GM21619 (cell line): ENCODE measurements around the gene NELFB.
"Not testable (repeated sequence)": the region's sequence is repeated elsewhere in the genome, so short reads cannot be mapped to it uniquely, and the experiment has no call there.

Experiments
- ATAC-seq: cut with Tn5 transposase; IDR thresholded peaks from one replicate; pipeline ENCODE4 v1.9.1; 2021; ENCODE audit not compliant: unreplicated experiment

The NELFB gene

DNA sequence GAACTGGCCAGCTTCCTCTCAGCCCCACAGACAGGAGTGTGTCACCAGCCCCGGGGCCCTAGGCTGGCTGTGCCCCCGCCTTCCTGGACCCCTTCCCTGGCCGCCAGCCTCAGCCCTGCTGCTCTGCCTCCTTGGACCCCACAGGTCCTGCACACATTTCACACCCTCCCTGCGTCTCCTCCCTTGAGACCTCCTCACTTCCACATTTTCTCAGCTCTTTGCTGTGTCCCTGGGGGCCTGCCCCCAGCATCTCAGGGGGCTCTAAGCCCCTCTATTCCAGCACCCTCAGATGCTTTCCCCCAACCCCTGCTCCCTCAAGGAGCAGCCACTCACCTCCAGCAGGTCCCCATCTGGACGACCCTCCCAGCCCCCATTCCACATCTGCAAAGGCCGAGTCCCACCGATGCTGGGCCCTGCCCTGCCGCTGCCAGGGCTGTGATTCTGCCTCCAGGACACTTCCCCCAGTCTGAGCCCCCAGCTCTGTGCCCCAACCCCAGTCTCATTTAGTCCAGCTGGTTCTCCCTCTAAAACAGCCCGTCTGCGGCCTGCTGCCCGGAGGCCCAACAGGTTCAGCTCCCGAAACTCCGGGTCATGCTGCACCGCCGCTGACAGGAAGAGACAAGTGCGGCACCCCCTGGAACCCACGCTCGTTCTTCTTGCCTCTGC lies 20.2 kb upstream of the NELFB start:
- ATAC-seq, result no peak

DNA sequence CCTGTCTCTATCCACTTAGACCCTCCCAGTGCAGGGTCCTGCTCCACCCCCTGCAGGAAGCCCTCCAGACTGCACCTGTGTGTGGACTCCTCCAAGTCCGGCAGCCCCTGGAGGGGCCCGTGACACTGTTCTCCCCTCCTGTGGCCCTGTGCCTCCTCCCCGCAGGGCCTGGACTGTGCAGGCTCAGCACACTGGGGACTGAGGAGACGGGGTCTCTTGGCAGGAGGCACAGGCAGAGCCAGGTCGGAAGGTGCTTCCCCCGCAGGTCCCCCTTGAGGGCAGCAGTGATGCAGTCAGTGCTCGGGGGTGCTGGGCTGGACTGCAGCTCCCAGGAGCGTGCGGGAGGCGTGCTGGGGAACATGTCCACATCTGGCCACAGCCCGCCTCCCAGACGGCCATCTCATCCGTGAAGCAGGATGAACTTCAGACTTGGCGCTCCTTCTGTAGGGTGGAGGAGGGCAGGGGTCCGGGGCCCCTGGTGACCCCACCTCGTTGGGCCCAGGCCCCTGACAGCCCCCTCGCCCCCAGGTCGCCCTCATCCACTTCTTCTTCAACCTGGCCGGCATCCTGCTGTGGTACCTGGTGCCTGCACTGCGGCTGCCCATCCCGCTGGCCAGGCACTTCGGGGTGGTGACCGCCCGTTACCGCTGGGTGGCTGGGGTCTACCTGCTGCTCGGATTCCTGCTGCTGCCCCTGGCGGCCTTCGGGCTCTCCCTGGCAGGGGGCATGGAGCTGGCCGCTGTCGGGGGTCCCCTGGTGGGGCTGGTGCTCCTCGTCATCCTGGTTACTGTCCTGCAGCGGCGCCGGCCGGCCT lies 19.5 kb upstream of the NELFB start:
- no peak for ATAC-seq

DNA sequence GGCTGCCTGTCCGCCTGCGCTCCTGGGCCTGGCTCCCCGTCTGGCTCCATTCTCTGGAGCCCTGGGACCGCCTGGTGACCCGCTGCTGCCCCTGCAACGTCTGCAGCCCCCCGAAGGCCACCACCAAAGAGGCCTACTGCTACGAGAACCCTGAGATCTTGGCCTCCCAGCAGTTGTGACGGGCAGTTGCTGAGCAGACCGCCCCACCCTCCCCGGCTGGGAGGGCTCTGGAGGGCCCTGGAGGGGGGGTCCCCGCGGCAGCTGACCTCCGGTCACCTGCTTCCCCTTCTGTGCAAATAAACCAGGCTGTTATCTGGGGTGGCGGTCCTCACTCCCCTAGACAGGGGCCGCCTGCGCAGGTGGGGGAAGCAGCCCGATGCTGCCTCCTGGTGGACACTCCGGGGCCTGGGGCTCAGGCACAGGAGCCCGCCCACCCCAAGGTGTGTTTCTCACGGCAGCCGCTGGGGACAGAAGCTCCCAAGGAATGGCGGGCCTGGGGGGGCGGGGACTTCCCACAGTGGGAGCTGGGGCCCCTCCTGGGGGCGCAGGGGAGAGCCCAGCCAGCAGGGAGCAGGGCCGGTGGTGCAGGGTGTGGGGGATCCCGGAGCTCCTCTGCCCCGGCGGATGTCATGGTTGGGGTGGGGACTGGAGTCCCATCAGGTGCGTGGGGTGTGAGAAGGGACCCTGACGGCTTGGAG lies 18.7 kb upstream of the NELFB start:
- peak; percentile 22 for ATAC-seq

DNA sequence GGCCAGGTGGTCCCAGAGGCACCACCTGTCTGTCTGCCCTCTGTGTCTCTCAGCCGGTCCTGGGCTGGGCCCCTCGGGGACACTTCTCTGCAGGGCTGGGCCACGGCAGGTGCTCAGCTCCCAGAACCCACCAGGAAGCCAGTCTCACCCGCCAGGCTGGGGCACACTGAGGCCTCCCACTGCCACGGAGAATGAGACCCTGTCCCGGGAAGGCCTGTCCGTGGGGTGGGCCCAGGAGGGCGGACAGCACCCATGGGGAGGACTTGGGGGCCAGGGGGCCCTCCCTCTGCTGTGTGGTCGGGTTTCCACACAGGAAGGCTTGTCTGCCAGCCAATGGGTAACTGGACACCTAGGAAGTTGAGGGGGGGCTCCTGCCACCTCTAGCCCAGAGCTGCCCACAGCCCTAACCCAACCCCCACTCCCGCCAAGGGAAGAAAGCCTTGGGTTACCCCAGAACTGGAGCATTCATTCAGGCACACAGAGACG lies 18.1 kb upstream of the NELFB start:
- ATAC-seq, result no peak

DNA sequence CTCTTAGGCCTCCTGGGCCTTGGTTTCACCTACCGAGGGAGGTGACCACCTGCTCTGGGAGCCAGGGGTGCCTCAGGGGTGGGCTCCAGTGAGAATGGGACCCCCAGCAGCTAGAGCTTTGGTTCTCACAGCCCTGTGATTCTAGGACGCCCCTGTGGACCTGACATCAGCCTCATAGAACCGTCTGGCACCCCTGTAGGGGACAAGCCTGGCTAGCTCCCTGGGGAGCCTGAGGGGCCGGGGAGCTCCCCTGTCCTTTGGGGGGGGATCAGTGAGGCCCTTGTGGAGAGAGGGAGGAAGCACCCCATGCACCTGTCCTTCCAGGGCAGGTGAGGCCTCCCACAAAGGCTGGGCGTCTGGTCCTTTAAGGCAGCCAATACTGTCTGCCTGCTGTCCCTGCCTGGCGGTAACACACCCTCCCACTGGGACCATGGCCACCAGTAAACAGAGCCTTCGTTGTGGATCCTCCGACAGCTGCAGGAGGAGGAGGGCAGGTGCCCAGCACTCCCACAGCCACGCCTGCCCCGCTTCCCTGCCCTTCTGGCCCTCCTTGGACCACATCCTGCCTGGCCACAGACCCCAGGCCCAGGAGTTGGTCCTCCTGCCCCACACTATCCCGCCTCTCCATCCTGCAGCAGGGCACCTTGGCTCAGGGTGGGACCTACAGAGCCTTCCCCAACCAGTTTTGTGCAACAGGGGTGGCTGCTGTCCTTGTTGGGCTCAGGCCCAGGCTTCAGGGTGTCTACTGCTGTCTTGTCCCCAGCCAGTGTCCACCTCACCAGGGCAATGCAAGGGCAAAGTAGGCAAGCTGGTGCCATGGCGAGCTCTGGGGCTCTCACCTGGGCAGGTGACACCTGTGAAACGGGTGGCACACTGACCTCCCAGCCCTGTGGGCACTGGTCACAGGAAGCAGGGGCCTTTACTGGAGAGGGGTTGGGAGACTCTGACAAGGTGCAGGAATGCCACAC lies 17.1 kb upstream of the NELFB start:
- ATAC-seq, result no peak

DNA sequence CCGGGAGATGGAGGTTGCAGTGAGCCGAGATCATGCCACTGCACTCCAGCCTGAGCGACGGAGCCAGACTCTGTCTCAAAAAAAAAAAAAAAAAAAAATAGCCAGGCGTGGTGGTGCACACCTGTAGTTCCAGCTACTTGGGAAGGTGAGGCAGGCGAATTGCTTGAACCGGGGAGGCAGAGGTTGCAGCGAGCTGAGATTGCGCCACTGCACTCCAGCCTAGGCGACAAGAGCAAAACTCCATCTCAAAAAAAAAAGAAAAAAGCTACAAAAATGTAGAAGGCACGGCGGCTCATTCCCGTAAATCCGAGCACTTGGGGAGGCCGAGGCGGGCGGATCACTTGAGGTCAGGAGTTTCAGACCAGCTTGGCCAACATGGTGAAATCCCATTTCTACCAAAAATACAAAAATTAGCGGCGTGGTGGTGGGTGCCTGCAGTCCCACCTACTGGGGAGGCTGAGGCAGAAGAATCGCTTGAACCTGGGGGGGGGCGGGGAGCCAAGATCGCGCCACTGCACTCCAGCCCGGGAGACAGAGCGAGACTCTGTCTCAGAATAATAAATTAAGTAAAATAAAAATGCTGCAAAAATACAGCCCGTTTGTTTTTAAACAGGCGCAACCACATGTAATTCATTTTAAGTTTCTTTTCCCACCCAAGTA lies 15.5 kb upstream of the NELFB start:
- ATAC-seq, result not testable (repeated sequence)

DNA sequence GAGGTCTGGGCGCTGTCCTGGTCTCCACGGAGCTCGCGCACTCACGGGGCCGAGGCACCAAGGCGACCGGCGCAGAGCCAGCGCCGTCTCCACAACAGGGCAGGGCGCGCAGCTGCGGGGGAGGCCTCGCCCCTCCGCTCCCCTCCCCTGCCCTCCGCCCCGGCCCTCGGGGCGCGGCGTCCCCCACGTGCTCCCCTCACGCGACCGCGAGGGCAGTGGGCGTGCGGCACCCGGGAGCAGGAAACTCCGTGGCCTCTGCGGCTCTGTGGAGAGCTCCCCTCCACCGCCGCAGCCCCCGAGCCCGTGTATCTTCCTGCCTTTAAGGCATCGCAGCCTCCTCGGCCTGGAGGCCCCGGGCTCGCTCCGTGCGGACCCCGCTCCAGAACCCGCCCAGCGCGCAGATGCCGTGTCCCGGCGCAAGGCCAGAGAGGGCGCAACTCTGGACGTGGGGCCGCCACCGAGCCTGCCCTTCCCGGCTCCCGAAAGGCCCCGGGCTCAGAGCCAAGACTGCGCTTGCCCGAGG lies 14.7 kb upstream of the NELFB start:
- peak; percentile 23 for ATAC-seq

DNA sequence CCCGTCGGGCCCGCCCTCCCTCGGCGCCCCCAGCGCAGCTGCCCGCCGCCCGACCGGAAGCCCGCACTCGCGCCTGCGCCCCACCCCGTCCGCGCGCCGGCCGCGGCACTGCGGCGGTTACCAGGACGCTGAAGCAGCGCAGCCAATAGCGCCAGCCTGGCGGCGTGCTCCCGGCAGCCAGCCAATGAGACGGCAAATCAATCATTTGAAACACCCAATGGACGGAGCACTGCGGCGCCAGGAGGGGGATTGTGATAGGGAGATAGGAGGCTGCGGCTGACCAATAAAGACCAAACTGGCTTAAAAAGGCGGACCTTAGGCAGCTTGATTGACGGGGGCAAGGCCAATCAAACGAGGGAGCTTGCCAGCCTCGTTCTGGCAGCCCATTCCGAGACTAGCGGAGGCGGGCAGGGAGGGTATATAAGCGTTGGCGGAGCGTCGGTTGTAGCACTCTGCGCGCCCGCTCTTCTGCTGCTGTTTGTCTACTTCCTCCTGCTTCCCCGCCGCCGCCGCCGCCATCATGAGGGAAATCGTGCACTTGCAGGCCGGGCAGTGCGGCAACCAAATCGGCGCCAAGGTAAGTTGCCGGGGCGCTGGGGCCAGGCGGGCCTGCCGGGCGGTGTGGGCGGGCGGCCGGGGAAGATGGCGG lies 14.2 kb upstream of the NELFB start, which contains the start of gene TUBB4B:
TSS of gene TUBB4B (plus strand) at position 447 of the 649 bp plus-strand sequence. CDS start at position 521, 74 bp downstream.
- ATAC-seq, result peak; percentile 67

DNA sequence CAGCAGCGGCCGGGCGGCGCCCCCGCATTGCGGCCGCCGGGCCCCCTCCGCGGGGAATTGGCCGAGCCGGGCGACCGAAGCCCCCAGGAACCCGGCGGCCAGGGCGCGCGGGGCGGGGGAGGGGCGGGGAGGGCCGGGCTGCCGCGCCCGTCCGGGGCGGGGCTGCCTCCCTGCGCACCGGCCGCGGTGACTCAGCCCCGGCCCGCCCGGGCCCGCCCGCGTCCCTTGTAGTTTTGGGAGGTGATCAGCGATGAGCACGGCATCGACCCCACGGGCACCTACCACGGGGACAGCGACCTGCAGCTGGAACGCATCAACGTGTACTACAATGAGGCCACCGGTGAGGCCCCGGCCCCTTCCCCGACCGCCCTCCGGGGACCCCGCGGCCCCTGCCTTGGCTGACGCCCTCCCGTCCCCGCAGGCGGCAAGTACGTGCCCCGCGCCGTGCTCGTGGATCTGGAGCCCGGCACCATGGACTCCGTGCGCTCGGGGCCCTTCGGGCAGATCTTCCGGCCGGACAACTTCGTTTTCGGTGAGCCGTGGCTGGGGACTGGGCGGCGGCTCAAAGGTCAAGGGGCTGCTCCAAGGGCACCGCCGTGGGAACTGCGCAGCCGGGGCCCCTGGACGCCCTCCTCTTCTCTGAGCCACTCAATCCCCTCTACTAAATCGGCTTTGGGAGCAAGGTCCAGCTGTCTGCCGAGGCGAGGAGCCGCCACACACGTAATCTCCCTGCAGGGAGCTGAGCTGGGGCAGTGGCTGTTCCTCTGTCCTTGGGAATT lies 13.4 kb upstream of the NELFB start:
- ATAC-seq, result peak; percentile 3

DNA sequence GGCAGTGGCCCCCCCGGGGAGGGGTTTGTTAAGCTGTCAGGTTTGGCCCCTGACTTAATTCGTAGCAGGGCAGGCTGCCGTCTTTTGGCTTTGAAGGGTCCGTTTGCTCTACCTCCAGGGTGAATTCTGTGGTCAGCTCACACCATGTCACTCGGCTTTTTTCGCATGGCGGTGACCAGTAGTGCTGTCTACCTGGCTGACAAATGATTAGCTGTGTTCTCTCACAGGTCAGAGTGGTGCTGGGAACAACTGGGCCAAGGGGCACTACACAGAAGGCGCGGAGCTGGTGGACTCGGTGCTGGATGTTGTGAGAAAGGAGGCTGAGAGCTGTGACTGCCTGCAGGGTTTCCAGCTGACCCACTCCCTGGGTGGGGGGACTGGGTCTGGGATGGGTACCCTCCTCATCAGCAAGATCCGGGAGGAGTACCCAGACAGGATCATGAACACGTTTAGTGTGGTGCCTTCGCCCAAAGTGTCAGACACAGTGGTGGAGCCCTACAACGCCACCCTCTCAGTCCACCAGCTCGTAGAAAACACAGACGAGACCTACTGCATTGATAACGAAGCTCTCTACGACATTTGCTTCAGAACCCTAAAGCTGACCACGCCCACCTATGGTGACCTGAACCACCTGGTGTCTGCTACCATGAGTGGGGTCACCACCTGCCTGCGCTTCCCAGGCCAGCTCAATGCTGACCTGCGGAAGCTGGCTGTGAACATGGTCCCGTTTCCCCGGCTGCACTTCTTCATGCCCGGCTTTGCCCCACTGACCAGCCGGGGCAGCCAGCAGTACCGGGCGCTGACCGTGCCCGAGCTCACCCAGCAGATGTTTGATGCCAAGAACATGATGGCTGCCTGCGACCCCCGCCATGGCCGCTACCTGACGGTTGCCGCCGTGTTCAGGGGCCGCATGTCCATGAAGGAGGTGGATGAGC lies 12.6 kb upstream of the NELFB start:
- ATAC-seq, result no peak

DNA sequence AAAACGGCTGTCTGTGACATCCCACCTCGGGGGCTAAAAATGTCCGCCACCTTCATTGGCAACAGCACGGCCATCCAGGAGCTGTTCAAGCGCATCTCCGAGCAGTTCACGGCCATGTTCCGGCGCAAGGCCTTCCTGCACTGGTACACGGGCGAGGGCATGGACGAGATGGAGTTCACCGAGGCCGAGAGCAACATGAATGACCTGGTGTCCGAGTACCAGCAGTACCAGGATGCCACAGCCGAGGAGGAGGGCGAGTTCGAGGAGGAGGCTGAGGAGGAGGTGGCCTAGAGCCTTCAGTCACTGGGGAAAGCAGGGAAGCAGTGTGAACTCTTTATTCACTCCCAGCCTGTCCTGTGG lies 11.9 kb upstream of the NELFB start:
- ATAC-seq, result not testable (repeated sequence)

DNA sequence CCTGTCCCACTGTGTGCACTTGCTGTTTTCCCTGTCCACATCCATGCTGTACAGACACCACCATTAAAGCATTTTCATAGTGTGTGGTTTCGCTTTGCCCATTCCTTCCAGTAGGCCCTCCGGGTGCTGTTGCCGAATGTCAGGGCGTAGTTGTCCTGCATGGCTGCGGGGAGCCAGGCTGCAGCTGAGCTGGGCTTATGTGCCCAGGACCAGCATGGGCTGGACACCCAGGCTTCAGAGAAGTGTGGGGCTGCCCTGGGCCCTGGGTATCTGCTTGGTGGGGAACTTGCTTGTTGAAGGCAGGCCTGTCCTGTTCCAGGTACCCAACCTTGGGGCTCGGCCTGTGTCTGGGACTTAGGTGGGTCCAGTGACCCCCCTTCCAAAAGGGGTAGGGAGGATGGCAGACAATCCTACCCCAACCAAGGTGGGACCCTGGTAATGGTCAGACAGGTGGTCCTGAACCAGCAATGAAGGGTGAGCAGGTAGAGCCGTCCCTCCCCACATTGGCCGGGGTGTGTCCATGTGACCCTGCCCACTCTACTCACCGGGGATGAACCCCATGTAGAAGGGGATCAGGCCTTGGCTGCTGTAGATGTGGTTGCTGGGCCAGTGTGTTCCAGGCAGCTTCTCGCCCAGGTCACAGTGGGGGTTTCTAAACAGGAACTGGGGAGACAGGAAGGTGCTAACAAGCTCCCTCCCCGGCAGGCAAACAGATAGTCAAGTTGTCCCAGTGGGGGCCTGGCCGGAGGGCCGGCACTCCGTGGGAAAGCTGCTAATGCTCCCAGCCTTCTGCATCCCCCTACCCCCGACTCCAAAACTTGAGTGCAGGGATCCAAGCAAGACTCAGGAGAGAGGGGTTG lies 11.3 kb upstream of the NELFB start:
- ATAC-seq, result no peak

DNA sequence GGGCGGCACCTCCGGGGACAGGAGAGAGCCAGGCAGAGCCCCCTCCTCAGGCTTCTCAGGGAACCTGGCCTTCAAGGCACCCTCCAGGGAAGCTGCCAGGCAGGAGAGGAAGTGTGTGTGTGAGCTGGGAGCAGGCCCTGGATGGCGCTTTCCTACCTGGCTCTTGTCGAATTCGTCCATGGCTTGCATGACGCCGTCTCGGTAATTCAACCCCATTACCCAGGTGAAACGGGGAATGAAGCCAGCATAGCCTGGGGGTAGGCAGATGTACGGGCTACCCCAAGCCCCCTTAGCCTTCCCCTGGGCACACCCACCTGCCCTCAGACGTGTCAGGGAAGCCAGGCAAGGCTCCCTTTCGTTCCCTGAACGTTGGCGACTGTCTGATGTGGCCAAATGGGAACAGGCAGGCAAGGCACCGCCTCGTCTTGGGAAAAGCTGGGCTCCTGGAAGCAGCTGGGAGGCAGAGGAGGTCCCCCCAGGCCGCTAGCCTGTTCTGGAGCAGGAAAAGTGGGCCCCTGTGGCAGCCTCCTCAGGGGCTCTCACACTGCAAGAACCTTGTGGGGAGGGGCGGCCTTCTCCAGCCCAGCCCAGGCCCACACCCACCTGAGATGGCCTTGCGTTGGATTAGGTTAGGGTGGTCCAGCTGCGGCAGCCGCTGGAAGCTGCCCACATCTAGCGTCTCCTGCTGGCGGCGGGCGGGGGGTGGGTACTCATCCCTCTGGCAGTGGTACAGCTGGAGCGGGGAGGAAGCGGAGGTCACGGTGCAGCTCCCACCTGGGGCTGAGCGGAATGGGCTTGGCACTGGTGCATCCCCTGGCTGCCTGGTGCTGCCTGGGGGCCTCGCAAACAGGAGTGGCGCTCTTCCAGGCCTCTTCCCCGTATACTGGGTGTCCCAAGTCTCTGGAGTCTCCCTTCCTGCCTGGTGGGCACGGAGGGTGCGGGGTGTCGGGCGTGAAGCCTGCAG lies 10.4 kb upstream of the NELFB start:
- ATAC-seq, result no peak

DNA sequence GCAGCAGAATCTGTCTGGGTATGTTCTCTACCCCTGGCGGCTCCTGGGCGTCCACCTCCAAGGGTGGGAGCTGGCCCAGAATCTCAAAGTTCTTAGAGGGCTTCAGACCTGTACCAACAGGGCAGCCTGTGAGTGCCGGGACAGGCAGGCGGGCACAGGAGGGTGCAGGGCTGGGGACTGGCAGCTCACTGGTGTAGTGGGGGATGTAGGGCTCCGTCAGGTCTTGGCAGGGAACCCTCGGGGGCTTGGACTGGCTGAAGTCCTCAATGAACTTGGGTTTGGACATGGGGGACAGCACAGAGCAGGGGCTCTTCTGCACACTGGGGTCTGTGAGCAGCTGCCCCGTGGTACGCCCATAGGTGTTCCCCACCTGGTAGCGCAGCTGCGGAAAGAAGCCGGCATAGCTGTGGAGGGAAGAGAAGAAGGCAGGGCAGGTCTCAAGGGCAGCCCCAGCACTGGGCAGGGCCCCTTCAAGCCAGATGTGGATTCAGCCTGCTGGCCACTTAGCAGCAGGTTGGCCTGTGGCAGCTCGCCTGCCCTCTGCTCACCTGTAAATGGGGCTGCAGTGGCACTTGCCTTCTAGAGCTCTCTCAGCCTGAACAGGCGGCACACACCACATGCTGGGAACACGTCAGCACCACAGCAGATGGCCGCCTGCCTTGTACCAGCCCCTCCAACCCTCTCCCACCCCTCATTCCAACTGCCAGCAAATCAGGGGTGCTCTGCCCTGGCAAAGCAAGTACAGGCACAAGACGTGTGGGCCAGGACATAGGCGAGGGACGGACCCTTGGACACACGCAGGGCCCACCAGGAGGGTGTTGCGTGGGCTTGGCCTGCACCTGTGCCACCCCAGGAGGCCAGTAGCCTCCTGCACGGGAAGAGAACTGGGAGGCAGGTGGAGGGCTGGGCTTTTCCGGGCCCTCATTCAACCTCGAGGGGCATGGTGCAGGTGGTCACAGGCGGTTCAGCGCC lies 9.4 kb upstream of the NELFB start:
- no peak for ATAC-seq
